Measurements from ENCODE around the gene COL4A6. TPM values are rescaled to one million over a fixed set of nuclear protein-coding genes. Genes with fewer than 3 reads are reported as not detected.

The COL4A6 gene
- total and polyA plus RNA-seq, 2 of the 8 experiments (the other 6 are each of a cell fraction or from before 2014, with no cell fraction given) = 5.9 to 11.8 TPM

DNA sequence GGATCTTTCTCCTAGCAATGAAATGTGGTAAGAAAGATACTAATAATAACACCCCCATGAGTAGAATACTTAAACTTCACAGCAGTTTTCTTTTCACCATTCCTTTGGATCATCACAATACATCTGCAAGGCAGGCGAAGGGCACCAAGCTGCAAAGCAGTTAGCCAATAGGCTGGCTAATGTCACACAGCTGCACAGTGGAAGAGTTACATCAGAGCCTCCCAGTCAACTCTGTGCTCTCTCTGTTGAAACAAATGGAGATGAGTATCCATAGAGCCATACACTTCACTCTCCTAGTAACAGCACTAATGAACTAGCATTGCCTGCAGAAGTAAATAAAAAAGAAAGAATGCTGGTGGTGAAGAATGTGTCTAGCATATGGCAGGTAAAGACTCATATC is 207.6 kb downstream of the COL4A6 start (continued):
- TF ChIP-seq TEAD4 (IDR thresholded peaks at IDR 0.05; ENCODE audit: low read depth, low read length) (no peak), SIX5 (IDR thresholded peaks at IDR 0.05; ENCODE audit: low read depth, low read length) (no peak)

Data from H1 (cell line).